HG03066 (cell line): ENCODE measurements around the gene ARHGEF11.

Experiments
- ATAC-seq: cut with Tn5 transposase; IDR thresholded peaks from one replicate; pipeline ENCODE4 v1.9.1; 2021; ENCODE audit warnings: low read depth; ENCODE audit not compliant: unreplicated experiment

ARHGEF11 gene

GRCh38 chr1:157050836-157051235, 5.3 kb upstream of the ARHGEF11 start:
- ATAC-seq: no peak

- ATAC-seq: no peak
These were observed 1.5 kb upstream of the ARHGEF11 start for GRCh38 chr1:157047062-157047410.

GRCh38 chr1:157044326-157044725, 1.2 kb downstream of the ARHGEF11 start:
- no peak for ATAC-seq

DNA sequence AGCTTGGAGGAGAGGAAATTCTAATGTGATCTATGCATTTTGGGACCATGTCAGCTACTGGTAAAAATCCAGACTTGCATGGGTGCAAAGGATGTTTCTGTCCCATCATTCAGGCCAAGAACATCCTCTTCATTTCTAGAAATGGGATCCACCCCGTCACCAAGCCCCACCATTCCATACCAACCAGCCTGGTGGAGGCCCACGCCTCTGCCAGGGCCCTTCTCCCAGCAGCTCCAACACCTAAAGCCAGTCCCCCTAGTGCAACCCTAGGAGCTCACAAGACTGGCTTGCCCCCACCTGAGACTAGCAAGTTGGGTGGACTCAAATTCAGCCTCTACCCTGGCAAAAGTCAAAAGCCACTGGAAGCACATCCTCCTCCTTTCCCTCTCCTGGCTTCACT, 1.9 kb downstream of the ARHGEF11 start:
- ATAC-seq: no peak

DNA sequence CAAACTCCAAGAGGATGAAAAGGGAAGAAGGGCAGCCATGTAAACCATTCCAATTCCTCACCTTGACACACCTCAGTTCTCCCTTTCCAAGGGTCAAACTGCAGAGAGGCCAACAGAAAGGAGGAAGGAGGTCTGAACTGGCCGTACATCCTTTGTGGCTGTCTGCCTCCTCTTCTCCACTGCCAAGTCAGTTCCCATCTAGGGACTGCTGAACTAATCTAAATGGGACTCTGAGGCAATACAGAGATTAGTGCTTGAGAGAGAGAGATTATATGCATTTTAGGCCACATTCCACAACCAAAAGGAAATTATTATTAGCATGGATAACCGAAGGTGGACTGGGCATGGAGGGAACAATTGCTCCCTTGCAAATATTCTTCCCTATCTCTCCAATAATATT, 2.7 kb downstream of the ARHGEF11 start:
- ATAC-seq: no peak

- ATAC-seq: no peak
These were observed 4.7 kb downstream of the ARHGEF11 start for GRCh38 chr1:157040802-157041201.

DNA sequence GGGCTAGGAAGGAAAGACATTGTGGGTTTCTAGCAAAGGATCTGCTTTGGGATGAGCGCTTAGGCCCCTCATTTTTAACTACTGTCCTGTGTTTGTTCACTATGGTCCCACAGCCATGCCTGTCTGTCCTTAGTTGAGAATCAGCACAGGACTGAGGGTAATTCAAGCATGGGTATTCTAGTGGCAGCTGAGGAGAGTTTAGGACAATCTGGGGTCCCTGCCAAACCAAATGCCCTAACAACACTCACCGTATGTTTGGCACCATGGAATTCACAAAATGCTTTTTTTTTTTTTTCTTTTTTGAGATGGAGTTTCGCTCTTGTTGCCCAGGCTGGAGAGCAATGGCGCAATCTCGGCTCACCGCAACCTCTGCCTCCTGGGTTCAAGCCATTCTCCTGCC, 10.4 kb downstream of the ARHGEF11 start:
- ATAC-seq: no peak

GRCh38 chr1:157034137-157034800, 11.3 kb downstream of the ARHGEF11 start:
- ATAC-seq: no peak

GRCh38 chr1:157033357-157033876, 12.1 kb downstream of the ARHGEF11 start:
- ATAC-seq: no peak

GRCh38 chr1:157032303-157032702, 13.2 kb downstream of the ARHGEF11 start:
- ATAC-seq: no peak

DNA sequence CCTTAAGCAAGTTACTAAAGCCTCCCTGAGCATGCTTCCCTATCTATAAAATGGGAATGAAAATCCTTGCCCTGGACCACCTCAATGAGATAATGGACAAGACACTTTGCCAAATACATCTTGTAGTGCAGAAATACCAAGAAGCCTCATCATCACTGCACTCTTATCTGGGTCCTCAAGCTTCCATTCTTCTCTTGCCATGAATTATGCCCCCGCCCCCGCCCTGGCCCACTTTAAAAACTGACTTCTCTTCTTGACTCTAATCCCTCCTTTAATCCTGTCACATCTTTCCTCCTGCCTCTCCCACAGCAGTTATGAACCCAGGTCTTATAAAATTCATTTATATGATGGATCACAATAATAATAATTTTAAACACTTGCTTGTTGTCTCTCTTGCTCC, 14.8 kb downstream of the ARHGEF11 start:
- no peak for ATAC-seq

GRCh38 chr1:157028674-157029073, 16.9 kb downstream of the ARHGEF11 start:
- no peak for ATAC-seq

GRCh38 chr1:157025856-157026255, 19.7 kb downstream of the ARHGEF11 start:
- no peak for ATAC-seq

DNA sequence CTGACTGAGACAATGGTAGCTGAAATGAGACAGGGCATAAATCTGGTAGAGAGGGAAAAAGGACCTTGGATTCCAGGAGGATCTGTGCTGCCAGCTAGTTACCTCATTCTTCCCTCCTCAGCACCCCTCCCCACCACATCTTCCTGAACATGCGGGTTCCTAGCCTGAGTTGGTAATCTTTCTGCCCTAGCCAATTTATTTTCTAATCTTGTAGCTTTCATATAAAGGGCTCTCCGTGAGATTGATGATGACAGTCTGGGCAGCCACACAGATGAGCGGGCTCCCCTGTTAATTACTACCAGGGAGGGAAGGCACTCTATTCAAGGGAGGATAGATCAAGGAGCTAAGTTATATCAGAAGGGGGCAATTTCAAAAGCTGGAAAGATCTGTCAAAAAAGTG, 20.2 kb downstream of the ARHGEF11 start:
- ATAC-seq: no peak

DNA sequence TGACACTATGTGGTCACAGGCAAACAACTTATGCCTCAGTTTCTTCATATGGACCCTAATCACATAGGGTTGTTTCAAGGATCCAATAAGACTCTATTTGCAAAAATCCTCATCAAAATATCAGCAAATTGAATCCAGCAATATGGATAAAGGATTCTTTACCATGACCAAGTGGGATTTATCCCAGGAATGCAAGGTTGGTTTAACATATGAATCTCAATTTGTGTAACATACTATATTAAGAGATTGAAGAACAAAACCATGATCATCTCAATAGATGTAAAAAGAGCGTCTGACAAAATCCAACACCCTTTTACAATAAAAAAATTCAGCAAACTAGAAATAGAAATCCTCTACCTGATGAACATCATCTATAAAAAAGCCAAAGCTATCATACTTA, 23.9 kb downstream of the ARHGEF11 start:
- no peak for ATAC-seq

DNA sequence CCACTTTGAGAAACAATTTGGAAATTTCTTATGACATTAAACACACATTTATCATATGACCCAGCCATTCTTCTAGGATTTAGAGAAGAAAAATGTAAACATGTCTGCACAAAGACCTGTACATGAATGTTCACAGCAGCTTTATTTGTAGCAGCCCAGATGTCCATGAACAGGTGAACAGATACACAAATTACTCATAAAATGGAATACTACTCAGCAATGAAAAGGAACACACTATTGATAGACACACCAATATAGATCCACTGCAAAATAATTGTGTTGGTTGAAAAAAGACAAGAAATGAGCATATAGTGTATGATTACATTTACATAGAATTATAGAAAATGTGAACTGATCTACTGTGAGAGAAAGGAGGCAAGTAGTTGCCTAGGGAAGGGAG, 26.1 kb downstream of the ARHGEF11 start:
- ATAC-seq: no peak

- no peak for ATAC-seq
These were observed 33.7 kb downstream of the ARHGEF11 start for GRCh38 chr1:157011845-157012244.

GRCh38 chr1:157008502-157008901, 37.0 kb downstream of the ARHGEF11 start:
- ATAC-seq: no peak

GRCh38 chr1:157007306-157007705, 38.2 kb downstream of the ARHGEF11 start:
- ATAC-seq: no peak

DNA sequence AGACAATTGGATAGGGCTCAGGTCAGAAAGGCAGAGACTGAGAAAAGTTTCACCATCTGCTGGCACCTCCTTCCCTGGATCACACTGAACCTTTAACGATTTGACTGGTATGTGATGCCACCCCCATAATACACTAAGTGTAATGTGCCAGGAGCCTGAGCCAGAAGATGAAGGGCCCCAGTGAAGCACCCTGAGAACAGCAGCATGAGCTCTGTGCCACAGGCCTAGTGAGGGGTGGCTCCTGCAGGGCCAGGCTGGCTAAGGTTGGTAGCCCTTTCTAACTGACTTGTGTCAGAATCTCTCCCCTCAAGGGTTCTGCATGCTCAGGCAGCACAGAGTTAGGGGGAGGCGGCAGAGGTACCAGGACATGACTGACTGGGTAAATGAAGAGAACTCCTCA, 38.9 kb downstream of the ARHGEF11 start:
- ATAC-seq: no peak

GRCh38 chr1:157005965-157006364, 39.6 kb downstream of the ARHGEF11 start:
- ATAC-seq: no peak

DNA sequence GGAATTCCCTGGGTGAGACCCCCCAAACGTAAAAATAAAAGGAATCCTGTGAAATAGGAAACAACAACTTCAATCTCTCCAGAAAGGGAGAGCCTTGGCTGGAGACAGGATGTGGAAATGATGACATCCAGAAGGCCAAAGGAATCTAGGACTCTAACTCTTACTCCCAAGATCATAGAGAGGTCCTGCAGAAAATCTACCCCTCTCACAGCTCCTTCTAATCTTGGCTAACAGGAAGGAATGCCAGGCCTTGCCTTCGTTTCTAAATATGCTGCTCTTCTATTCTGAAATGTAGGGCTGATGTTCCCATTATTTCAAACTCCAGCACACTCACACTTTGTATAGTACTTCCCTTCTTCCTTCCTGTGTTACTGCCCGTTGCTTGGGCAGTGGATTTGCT, 40.7 kb downstream of the ARHGEF11 start:
- ATAC-seq: no peak

DNA sequence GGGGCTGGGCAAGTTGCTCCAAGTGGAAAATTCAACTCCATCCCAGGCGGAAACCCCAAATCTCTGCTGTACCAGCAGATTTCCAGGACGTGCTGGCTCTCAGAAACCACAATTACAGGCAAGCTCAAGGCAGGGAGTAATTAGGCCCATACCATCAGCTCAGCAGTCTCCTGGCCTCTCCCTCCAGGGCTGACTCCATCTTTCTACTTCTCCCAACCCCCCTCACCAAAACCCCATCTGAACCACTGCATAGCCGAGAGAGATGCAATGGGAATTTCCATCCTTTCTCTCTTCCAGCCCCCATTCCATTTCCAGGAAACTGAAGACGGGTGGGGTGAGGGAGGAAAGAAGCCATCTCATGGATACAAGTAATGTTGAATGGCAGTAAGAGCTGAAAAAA, 41.2 kb downstream of the ARHGEF11 start:
- ATAC-seq: no peak
